Measurements from ENCODE around the gene GPR143.

DNA sequence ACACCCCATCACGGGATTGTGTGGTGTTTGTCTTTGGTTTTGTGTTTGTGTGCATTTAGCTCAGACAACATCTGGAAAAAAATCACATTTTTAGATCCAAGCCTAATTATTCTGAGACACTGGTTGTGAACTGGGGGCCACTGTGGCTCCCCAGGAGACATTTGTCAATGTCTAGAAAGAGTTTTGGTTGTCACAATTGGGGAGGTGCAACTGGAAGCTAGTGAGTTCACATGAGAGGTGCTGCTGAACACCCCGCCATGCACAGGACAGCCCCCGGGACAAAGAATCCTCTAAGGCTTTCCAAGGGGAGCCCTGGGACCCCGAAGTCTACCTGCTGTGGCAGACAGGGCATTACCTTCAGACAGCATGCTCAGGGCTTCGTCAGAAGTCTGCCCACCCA lies 26.5 kb downstream of the GPR143 start:
- TF ChIP-seq, protein P1, sequence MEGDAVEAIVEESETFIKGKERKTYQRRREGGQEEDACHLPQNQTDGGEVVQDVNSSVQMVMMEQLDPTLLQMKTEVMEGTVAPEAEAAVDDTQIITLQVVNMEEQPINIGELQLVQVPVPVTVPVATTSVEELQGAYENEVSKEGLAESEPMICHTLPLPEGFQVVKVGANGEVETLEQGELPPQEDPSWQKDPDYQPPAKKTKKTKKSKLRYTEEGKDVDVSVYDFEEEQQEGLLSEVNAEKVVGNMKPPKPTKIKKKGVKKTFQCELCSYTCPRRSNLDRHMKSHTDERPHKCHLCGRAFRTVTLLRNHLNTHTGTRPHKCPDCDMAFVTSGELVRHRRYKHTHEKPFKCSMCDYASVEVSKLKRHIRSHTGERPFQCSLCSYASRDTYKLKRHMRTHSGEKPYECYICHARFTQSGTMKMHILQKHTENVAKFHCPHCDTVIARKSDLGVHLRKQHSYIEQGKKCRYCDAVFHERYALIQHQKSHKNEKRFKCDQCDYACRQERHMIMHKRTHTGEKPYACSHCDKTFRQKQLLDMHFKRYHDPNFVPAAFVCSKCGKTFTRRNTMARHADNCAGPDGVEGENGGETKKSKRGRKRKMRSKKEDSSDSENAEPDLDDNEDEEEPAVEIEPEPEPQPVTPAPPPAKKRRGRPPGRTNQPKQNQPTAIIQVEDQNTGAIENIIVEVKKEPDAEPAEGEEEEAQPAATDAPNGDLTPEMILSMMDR (IDR thresholded peaks at IDR 0.05) = no peak
- no peak for TF ChIP-seq POLR2AphosphoS5 (IDR thresholded peaks at IDR 0.05)
- no peak for TF ChIP-seq POLR2A (IDR thresholded peaks at IDR 0.05)
- no peak for TF ChIP-seq EP300 (IDR thresholded peaks at IDR 0.05)

Data from sigmoid colon (tissue), 4 donors.